ENCODE measurements around the gene AQP12B. TPM values are rescaled to one million over a fixed set of nuclear protein-coding genes. Genes with fewer than 3 reads are reported as not detected.
"Not testable (repeated sequence)": the region's sequence is repeated elsewhere in the genome, so short reads cannot be mapped to it uniquely, and the experiment has no call there.

Gene AQP12B
- total and polyA plus RNA-seq, 2 of the 8 experiments (the other 6 are each of a cell fraction or from before 2014, with no cell fraction given) = not detected

GRCh38 chr2:240675345-240675744 lies 7.3 kb downstream of the AQP12B start:
- H2BK12ac ChIP-seq (ENCODE audit: low read depth, low read length); H3K4me1 ChIP-seq (replicated peaks in 1 of 4; ENCODE audit: control insufficient read depth in 3 of 4, insufficient read depth in 4 of 4, low read length in 3 of 4); H3K56ac ChIP-seq (replicated peaks; ENCODE audit: insufficient read length, low read depth, low read length); H3K79me1 ChIP-seq (ENCODE audit: low read depth, low read length); H3K23ac ChIP-seq (ENCODE audit: insufficient read length); POLR2A ChIA-PET (ENCODE audit: partially characterized antibody); H3K79me2 ChIP-seq (ENCODE audit: control insufficient read depth in 1 of 2, insufficient read depth in 2 of 2, low read length in 2 of 2); H4K20me1 ChIP-seq (replicated peaks in 1 of 2; ENCODE audit: control insufficient read depth in 1 of 2, insufficient read depth in 2 of 2, low read length in 2 of 2); H3K4me2 ChIP-seq (ENCODE audit: insufficient read depth in 1 of 2, low read depth in 2 of 2, low read length in 2 of 2); H4K91ac ChIP-seq (replicated peaks; ENCODE audit: insufficient read length, low read length); H2BK20ac ChIP-seq (ENCODE audit: low read length); H3K36me3 ChIP-seq (ENCODE audit: control insufficient read depth in 2 of 4, insufficient read depth in 4 of 4, low read length in 3 of 4); H2BK120ac ChIP-seq (replicated peaks; ENCODE audit: low read depth, low read length); H4K5ac ChIP-seq (ENCODE audit: insufficient read length, low read depth, low read length); DNase-seq (ENCODE audit: low read depth in 1 of 2, low spot score in 2 of 2); H3K4me3 ChIP-seq (ENCODE audit: extremely low read depth in 1 of 4, insufficient read depth in 2 of 4, low read depth in 3 of 4, low read length in 4 of 4); H3K14ac ChIP-seq (ENCODE audit: insufficient read length); H3K27ac ChIP-seq (ENCODE audit: low read depth, low read length); H2AK5ac ChIP-seq (ENCODE audit: low read depth, low read length); H3K9ac ChIP-seq (replicated peaks in 1 of 4; ENCODE audit: extremely low read depth in 1 of 4, low read depth in 3 of 4, low read length in 3 of 4); H3K23me2 ChIP-seq (ENCODE audit: low read depth, low read length); H3K27me3 ChIP-seq (replicated peaks in 1 of 4; ENCODE audit: control insufficient read depth in 3 of 4, extremely low read depth in 1 of 4, insufficient read depth in 3 of 4, low read length in 3 of 4); H2AFZ ChIP-seq (ENCODE audit: low read length); H3K9me3 ChIP-seq (ENCODE audit: insufficient read depth in 2 of 2, low read depth in 1 of 2, low read length in 1 of 2); H2BK5ac ChIP-seq (ENCODE audit: low read depth, low read length); H2BK15ac ChIP-seq (ENCODE audit: low read length); H3K18ac ChIP-seq (ENCODE audit: extremely low read depth, low read length); H4K8ac ChIP-seq (ENCODE audit: extremely low read depth, insufficient read depth, low read length); H3K4ac ChIP-seq (replicated peaks; ENCODE audit: insufficient read length, low read depth, low read length): not testable (repeated sequence)
- FAIRE-seq = peak; percentile 96
- no CpG with 5 or more reads among the region's 24 CpGs for WGBS, 2 experiments (ENCODE audit: extremely low coverage in 1 of 2, insufficient coverage in 1 of 2, insufficient read length in 1 of 2, insufficient replicate concordance in 2 of 2, low coverage in 1 of 2, low lambda C conversion rate in 2 of 2, missing lambda C conversion rate in 1 of 2)
- CTCF ChIA-PET (ENCODE audit: partially characterized antibody) = interaction anchor here (0.9 kb wide), 1 partner anchor 13 kb away, joined by 3 read pairs; no protein-coding TSS in a partner anchor

- H3K14ac ChIP-seq (ENCODE audit: insufficient read length); H4K8ac ChIP-seq (ENCODE audit: extremely low read depth, insufficient read depth, low read length); H2AFZ ChIP-seq (ENCODE audit: low read length); H3K9ac ChIP-seq (replicated peaks in 1 of 4; ENCODE audit: extremely low read depth in 1 of 4, low read depth in 3 of 4, low read length in 3 of 4); H3K27me3 ChIP-seq (replicated peaks in 1 of 4; ENCODE audit: control insufficient read depth in 3 of 4, extremely low read depth in 1 of 4, insufficient read depth in 3 of 4, low read length in 3 of 4); H2BK120ac ChIP-seq (replicated peaks; ENCODE audit: low read depth, low read length); H4K5ac ChIP-seq (ENCODE audit: insufficient read length, low read depth, low read length); H2BK20ac ChIP-seq (ENCODE audit: low read length); H3K9me3 ChIP-seq (ENCODE audit: insufficient read depth in 2 of 2, low read depth in 1 of 2, low read length in 1 of 2); H3K18ac ChIP-seq (ENCODE audit: extremely low read depth, low read length); H2AK5ac ChIP-seq (ENCODE audit: low read depth, low read length); H3K4me1 ChIP-seq (replicated peaks in 1 of 4; ENCODE audit: control insufficient read depth in 3 of 4, insufficient read depth in 4 of 4, low read length in 3 of 4); POLR2A ChIA-PET (ENCODE audit: partially characterized antibody); DNase-seq (ENCODE audit: low read depth in 1 of 2, low spot score in 2 of 2); H3K36me3 ChIP-seq (ENCODE audit: control insufficient read depth in 2 of 4, insufficient read depth in 4 of 4, low read length in 3 of 4); H3K23ac ChIP-seq (ENCODE audit: insufficient read length); H2BK15ac ChIP-seq (ENCODE audit: low read length); H3K4ac ChIP-seq (replicated peaks; ENCODE audit: insufficient read length, low read depth, low read length); H3K79me1 ChIP-seq (ENCODE audit: low read depth, low read length); H3K79me2 ChIP-seq (ENCODE audit: control insufficient read depth in 1 of 2, insufficient read depth in 2 of 2, low read length in 2 of 2); H4K91ac ChIP-seq (replicated peaks; ENCODE audit: insufficient read length, low read length); H3K4me3 ChIP-seq (ENCODE audit: extremely low read depth in 1 of 4, insufficient read depth in 2 of 4, low read depth in 3 of 4, low read length in 4 of 4); H2BK12ac ChIP-seq (ENCODE audit: low read depth, low read length); H2BK5ac ChIP-seq (ENCODE audit: low read depth, low read length); H3K56ac ChIP-seq (replicated peaks; ENCODE audit: insufficient read length, low read depth, low read length); FAIRE-seq; H4K20me1 ChIP-seq (replicated peaks in 1 of 2; ENCODE audit: control insufficient read depth in 1 of 2, insufficient read depth in 2 of 2, low read length in 2 of 2); H3K4me2 ChIP-seq (ENCODE audit: insufficient read depth in 1 of 2, low read depth in 2 of 2, low read length in 2 of 2); H3K27ac ChIP-seq (ENCODE audit: low read depth, low read length); H3K23me2 ChIP-seq (ENCODE audit: low read depth, low read length): not testable (repeated sequence)
- 76% methylated on average over 10 of the region's 16 CpGs; no CpG with 5 or more reads in 1 of the 2 experiments for WGBS, 2 experiments (ENCODE audit: extremely low coverage in 1 of 2, insufficient coverage in 1 of 2, insufficient read length in 1 of 2, insufficient replicate concordance in 2 of 2, low coverage in 1 of 2, low lambda C conversion rate in 2 of 2, missing lambda C conversion rate in 1 of 2)
- CTCF ChIA-PET (ENCODE audit: partially characterized antibody) = interaction anchor here (0.7 to 0.9 kb wide), 5 partner anchors 14 to 682 kb away, joined by 3 to 5 read pairs (median 3); no protein-coding TSS in a partner anchor
Measured at GRCh38 chr2:240674461-240675184, 8.1 kb downstream of the AQP12B start.
